ENCODE measurements around the gene PRSS56.

The PRSS56 gene

DNA sequence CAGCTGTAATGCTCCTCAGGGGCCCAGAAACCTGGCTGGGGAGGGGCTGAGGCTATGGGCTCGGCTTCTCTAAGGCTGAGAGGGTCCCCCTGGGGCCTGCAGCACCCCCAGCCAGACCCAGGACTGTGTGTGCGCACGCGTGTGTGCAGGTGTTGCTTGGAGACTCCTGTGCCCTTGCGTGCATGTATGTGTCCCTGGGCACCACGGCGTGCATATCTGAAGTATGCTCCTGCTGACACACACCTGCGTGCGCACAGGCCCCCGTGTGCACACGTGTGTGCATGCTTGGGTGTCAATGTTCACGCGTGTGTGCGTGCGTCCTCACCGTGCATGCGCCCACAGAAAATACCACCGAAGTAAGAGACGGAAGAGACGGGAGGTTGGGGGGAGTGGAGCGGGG is 17.7 kb upstream of the PRSS56 start:
- no peak for DNase-seq (ENCODE audit: low read depth)

GRCh38 chr2:232502911-232503808 is 17.0 kb upstream of the PRSS56 start:
- no peak for DNase-seq (ENCODE audit: low read depth)

DNA sequence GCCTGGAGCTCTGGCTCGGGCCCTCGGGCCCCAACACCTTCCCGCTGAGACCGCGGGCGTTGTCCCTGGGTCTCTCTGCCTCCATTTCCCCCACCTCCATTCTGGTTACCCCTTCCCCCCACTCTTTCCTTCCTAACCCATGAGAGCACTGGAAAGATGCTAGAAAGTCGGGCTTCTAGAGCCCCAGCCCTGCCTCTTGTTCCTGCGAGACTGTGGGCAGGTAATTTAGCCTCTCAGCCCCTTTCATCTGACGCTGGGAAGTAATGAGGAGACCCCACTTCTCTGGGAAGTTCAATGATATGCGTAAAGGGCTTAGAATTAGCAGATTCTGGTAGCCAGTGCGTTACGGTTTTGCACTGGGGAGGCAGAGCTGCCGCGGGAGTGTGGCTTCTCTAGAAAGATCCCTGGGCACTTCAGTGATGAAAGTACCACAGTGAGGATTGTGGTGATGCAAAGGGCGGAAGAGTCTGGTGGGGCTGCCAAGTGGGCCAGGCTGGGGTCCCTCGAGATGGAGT is 16.3 kb upstream of the PRSS56 start:
- DNase-seq (ENCODE audit: low read depth) = no peak

DNA sequence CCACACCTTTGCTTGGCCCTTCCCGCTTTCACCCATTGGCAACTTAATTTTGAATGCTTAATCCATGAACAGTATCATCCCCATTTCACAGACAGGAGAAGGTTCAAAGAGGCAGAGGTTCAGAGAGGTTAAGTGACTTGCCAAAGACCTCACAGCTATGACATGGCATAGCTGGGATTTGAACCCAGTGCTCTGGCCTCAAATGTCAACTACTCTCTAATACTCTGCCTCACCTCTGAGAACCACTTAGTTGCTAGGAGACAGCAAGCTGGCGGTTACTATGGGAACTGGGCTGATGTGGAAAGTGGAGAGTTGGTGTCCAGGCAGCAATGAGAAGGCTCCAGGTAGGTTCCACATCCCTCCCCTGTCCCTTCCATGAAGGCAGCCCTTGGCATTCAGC is 15.8 kb upstream of the PRSS56 start:
- no peak for DNase-seq (ENCODE audit: low read depth)

DNA sequence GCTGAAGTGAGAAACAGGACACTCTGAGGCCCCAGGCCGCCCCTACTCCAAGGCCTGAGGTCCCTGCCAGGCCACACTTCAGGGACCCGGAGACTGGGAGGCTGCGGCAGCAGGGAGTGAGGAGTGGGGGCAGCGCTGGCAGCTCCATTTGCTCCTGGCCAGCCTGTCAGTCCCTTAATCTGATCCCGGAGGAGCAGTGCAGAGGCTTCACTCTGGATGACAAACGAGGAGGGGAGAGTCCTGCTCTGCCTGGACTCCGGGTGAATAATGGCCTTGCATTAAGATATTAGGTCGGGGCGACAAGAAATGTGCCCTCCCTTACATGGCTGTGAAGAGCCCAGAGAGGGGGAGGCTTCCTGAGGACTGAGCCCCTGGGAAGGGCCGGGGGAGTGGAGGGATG is 14.3 kb upstream of the PRSS56 start:
- no peak for DNase-seq (ENCODE audit: low read depth)

DNA sequence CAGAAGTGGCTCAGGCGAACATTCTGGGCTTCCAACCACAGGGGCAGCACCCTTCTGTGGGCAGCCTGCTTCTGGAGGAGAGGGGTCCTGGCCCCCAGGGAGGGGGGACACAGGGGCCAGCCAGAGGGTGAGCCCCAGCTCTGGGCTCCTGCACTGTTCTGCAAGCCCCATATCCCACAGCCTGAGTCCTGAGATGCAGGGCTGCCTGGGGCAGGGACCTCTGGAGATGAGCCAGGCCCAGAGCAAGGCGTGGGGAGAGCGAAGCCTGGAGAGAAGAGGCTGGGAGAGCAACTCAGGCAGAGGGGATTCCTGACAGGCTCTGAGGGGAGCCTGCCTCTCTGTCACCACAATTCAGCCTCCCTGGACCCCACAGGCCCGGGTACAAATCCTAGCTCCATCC is 13.5 kb upstream of the PRSS56 start:
- DNase-seq (ENCODE audit: low read depth) = no peak

- DNase-seq (ENCODE audit: low read depth) = no peak
Observed at GRCh38 chr2:232508251-232508650, 11.9 kb upstream of the PRSS56 start.

DNA sequence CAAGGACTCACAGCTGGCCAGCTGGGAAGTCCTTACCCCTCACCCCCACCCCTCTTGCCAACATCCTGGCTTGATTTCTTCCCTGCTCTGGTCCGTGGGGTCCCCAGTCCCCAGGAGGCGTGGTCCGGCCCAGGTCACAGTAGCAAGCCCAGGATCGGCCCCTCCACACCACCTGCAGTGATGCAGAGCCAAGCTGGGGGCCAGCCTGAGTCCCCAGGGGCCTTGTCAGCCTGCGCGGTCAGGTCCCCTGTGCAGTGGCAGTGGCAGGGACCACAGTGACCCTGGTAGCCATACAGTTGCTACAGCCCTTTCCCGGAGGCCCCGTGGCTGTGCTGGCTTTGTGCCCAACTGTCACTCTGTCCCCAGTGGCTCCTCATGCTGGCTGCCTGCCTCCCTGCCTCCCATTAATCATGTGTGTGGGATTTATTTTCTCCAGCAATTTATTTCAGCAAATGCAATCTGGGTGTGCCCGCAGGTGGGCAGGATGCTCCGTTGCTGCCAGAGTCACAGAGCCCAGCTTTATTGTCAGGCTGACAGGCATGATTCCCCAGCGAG is 8.8 kb upstream of the PRSS56 start:
- DNase-seq (ENCODE audit: low read depth) = no peak

DNA sequence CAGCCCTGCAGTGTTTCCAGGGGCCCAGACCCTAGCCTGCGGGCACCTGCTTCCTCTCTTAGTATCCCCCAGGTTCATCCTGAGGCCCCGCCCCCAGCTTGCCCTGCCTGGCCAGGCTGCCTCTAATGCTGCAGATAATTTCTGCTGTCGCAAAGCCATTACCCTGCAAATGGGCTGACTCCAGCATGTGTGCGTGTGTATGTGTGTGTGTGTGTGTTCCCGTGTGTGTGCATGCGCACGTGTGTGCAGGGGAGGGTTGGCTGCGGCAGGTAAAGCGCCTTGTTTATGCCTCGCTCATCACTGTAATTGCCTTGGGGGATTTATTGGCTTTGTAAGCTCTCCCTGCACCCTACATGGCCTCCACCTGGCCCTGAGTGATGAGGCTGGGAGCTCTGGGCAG is 7.6 kb upstream of the PRSS56 start:
- no peak for DNase-seq (ENCODE audit: low read depth)

GRCh38 chr2:232513353-232513752 is 6.8 kb upstream of the PRSS56 start:
- no peak for DNase-seq (ENCODE audit: low read depth)

- DNase-seq (ENCODE audit: low read depth) = no peak
Observed at GRCh38 chr2:232515639-232516038, 4.5 kb upstream of the PRSS56 start.

DNA sequence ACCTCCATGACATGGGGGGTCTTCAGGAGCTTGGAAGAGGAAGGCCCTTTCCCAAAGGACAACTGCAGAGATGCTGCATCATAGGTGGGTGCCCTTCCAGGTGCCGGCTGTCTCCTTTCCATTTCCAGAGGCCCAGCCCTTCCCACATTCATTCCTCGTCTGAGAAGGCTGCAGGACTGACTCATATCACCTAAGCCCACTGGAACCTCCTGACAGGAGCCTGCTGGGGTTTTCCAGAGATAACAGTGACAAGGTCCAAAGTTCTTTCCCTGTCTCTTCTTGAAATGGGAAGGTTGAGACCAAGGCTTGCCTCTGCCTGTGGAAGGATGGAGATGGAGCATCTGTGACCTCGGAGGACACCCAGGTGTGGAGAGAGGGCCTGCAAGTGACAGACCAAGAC is 3.6 kb upstream of the PRSS56 start:
- DNase-seq (ENCODE audit: low read depth) = no peak

DNA sequence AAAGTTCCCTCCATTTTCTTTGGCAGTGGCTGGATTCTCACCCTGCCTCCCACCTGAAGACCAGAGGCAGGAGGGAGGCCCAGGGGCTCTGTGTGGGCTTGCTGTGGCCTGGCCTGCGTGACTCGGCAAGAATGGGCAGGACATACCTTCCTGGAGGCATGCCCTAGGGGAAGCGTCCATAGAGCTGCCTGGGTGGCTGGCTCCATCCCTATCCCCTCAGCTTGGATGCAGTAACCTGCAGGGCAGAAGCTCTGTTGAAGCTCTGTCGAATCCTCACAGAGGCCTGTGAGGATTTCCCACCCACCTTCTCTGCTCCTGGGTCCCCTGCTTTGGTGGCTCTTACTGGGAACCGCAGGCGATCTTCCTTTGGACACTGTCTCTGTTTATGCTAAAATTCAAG is 1.3 kb upstream of the PRSS56 start:
- no peak for DNase-seq (ENCODE audit: low read depth)

DNA sequence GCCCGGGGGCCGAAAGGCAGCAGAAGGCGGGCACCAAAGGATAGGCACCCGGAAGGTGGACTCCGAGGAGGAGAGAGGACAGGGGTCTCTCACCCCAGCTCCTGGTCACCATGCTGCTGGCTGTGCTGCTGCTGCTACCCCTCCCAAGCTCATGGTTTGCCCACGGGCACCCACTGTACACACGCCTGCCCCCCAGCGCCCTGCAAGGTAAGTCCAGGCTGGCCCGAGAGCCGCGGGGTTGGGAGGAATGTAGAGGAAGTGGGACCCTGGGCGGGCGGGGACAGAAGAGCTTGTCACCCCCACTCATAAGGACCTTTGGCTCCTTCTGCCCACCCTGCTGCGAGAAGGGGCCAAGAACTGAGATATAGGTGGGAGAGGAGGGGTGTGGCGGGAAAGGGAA is 301 bp downstream of the PRSS56 start:
- DNase-seq (ENCODE audit: low read depth) = no peak

GRCh38 chr2:232521098-232521497 is 910 bp downstream of the PRSS56 start:
- no peak for DNase-seq (ENCODE audit: low read depth)

DNA sequence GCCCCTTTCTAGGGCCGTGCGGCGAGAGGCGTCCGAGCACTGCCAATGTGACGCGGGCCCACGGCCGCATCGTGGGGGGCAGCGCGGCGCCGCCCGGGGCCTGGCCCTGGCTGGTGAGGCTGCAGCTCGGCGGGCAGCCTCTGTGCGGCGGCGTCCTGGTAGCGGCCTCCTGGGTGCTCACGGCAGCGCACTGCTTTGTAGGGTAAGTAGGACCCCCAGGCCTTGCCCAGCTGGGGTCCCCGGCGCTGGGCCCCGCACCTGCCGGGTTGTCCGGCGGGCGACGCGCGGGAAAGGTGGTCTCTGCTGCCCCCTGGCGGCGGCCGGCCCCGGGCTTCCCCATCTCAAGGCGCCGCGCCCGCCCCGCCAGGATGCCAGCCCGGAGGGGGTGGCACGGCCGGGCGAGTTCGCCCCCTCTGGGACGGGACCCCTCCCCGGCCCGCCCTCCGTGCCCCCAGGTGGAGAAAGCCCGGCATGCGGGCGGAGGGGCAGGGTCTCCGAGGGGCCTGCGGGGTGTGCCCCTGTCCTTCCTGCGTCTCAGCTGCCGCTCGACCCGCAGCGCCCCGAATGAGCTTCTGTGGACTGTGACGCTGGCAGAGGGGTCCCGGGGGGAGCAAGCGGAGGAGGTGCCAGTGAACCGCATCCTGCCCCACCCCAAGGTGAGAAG is 1.9 kb downstream of the PRSS56 start:
- DNase-seq (ENCODE audit: low read depth) = peak; percentile 64

- no peak for DNase-seq (ENCODE audit: low read depth)
Observed at GRCh38 chr2:232522623-232523401, 2.6 kb downstream of the PRSS56 start.

GRCh38 chr2:232523402-232523681 is 3.2 kb downstream of the PRSS56 start:
- DNase-seq (ENCODE audit: low read depth) = no peak

DNA sequence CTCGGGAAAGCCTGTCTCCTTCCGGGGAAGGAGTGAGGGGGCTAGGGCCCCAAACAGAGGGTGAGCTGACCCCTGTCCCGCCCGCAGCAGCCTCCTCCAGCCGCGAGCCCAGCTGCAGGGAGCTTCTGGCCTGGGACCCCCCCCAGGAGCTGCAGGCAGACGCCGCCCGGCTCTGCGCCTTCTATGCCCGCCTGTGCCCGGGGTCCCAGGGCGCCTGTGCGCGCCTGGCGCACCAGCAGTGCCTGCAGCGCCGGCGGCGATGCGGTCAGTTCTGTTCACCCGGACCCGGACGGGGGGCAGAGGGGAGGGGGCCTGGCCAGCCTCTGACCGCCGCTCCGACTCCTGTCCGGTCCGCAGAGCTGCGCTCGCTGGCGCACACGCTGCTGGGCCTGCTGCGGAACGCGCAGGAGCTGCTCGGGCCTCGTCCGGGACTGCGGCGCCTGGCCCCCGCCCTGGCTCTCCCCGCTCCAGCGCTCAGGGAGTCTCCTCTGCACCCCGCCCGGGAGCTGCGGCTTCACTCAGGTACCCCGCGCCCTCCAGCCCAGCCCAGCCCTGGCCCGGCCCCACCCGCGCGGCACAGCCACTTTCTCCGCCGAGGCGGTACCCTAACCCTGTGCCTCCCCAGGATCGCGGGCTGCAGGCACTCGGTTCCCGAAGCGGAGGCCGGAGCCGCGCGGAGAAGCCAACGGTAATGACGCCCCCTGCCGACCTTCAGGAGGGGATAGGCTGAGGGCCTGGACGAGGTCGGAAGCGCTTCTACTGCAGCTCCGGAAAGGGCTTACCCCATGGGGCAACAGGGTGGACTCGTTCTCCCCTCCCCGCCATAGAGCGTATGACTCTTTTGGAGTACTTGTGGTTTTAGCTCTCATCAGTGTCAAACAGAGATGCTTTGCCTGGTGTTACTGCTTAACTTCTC is 3.8 kb downstream of the PRSS56 start:
- no peak for DNase-seq (ENCODE audit: low read depth)

DNA sequence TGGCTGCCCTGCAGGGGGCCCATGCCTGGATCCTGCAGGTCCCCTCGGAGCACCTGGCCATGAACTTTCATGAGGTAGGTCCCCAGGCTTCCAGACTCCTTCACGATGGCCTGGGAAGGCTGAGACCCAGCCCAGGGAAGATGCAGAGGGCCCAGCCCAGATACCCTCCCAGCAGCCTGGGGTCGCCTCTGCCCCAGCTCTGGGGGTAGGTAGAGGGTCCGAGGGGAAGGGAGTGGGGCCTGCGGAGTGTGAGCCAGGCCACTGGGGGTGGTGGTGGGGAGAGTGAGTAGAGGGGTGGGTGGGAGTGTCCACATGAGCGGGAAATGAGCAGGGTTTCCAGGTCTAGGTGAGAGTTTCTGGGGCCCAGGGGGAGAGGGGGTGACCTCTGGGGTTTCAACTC is 4.6 kb downstream of the PRSS56 start:
- DNase-seq (ENCODE audit: low read depth) = no peak

- DNase-seq (ENCODE audit: low read depth) = no peak
Observed at GRCh38 chr2:232525199-232525598, 5.0 kb downstream of the PRSS56 start.

All from stimulated activated CD8-positive, alpha-beta memory T cell treated with anti-CD3 and anti-CD28 coated beads, Interleukin-4, amount 100 ng/mL, for 24 hours (primary cell).